ENCODE data around the gene CD276.

Gene CD276

DNA sequence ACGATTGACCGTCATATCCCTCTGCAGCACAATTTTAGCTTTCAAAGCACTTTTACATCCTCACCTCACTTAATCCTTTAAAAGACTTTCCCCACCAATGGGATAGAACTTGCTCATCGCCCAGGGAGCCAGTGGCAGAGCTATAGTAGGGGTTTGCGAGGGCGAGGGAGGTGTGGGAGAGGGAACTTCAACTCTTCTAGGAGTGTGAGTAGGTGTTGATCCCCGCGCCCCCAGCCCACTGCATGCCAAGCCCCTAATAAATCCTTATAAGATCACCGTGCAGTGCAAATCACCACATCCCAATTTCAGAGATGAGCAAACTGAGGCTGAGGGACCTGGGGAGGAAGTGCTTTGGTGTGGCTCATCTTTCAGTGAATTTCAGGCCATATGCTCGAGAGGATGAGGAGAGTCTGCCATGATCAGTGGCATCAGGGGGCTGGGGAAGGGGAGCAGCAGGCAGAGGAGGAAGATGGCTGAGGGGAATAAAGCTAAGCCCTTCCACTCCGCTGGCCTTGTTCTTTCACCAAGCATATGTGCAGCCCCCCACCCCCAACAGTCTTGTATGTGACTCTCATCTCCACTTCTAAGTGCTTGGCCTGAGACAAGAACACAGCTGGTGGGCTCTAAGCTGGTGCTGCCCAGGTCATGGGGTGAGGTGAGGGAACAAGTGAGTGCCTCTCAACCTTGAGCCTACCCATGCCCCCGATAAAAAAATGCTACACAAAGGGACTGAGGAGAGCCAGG, 63.8 kb downstream of the CD276 start:
- no peak for DNase-seq (ENCODE audit: low read depth, low spot score)

- no peak for DNase-seq (ENCODE audit: low read depth, low spot score)
These were observed 64.5 kb downstream of the CD276 start for GRCh38 chr15:73748730-73749129.

DNA sequence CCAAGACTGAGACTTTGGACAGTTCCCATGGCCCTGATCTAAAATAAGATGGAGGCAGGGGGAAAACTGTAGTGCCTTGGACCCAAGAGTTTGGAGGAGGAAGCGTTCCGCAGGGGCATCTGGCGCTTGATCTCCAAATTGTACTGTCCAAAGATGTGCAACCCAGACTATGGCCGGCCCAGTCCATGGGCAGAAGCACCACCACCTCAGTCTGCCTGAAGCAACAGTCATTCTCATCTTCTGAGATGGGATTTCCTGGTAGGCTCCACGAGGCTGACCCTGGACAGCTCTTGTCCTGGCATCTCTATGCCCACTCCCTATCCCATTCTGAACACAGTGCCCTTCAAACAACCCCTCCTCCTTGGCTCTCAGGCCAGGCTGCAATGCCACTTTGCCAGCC, 65.3 kb downstream of the CD276 start:
- no peak for DNase-seq (ENCODE audit: low read depth, low spot score)

- no peak for DNase-seq (ENCODE audit: low read depth, low spot score)
These were observed 65.8 kb downstream of the CD276 start for GRCh38 chr15:73749971-73750370.

DNA sequence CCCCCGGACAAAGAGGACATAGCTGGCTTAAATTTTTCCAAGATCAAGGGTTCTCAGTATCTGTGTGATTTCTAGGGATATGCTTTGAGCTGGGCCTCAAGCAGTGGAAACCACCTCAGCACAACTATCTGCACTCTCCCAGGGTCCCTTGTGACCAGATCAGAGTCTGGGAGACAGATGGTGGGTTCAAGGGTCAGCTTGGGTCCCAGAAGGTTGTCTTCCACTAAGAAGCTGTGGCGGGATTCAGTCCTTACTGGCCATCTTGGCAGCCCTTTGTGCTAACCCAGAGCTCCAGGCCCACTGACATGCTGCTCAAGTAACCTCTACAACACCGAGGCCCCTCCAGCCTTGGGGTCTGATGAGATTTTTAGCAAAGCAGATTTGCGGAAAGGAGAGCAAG, 66.3 kb downstream of the CD276 start:
- DNase-seq (ENCODE audit: low read depth, low spot score), result no peak

GRCh38 chr15:73750951-73751350, 66.8 kb downstream of the CD276 start:
- no peak for DNase-seq (ENCODE audit: low read depth, low spot score)

- DNase-seq (ENCODE audit: low read depth, low spot score), result no peak
These were observed 67.3 kb downstream of the CD276 start for GRCh38 chr15:73751511-73751898.

DNA sequence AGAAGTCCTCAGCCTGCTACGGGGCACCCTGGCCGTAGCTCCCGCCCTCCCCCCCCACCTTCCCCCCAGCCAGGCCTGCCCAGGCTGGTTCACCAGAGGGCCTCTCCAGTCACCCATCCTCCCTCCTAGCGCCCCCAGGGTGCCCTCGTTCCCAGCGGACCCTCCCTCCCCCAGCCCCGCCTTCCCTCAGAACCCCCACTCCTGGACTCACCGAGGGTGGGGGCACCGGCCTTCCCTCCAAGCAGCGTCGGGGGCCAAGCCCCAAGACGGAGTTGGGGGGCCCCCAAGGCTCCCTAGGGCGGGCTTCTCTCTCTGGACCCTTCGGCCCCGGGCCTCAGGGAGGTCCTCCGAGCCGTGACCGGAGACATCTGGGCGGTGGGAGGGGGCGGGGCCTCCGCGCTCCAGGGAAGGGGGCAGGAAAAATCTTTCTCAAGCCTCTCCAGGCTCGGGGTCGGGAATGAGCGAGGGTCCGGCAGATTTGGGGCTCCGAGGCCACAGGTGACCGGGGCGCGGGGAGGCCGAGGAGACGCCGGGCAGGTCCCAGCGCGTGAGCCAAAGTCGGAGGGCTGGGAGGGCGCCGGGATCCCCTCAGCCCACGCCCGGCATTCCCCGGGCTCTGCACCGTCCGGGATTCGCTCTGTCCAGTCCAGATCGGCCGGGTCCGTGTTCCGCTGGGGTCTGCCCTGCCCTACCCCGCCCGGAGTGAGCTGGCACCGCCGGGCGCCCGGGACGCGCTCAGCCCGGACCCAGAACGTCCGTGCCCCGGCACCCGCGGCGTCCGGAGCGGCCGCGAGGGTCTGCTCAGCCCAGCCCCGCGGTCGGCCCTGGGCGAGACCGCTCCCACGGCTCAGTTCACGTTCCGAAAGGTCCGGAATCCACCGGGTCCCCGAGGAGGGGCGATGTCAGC, 68.0 kb downstream of the CD276 start:
- DNase-seq (ENCODE audit: low read depth, low spot score), result no peak

DNA sequence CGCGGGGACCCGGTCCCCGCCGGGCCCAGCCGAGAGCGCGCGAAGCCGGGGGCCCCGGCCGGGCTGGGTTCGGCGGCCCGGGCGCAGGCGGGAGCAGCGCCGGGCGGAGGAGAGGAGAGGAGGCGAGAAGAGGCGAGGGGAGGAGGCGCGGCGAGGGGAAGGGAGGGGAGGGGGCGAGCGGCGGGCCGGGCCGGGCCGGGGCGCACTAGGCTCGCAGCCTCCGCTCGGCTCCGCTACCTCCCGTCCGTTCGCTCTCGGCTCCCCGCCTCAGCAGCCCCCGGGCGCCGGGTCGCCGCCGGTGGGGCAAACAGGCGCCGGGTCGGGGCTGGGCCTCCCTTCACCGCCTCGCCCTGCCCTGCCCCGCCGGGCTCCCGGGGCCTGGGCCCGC, 68.6 kb downstream of the CD276 start:
- DNase-seq (ENCODE audit: low read depth, low spot score), result no peak

GRCh38 chr15:73753250-73754130, 69.3 kb downstream of the CD276 start, which contains the start of gene INSYN1:
Gene INSYN1 (minus strand): TSS chr15:73753351. CDS start chr15:73751130, 2,221 bp downstream.
- no peak for DNase-seq (ENCODE audit: low read depth, low spot score)

- no peak for DNase-seq (ENCODE audit: low read depth, low spot score)
These were observed 70.3 kb downstream of the CD276 start for GRCh38 chr15:73754461-73754860.

DNA sequence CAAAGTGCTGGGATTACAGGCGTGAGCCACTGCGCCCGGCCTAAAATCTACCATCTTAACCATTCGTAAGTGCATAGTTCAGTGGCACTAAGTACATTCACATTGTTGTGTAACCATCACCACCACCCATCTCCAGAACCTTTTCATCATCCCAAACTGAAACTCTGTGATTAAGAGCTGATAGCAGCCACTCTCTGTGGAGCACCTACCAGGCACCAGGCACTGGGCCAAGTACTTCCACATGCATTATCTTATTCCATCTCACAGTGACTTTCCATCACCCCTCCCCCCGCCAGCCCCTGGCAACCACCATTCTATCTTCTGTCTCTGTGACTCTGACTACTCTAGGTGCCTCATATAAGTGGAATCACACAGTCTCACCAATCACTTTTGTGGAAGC, 71.3 kb downstream of the CD276 start:
- DNase-seq (ENCODE audit: low read depth, low spot score), result no peak

DNA sequence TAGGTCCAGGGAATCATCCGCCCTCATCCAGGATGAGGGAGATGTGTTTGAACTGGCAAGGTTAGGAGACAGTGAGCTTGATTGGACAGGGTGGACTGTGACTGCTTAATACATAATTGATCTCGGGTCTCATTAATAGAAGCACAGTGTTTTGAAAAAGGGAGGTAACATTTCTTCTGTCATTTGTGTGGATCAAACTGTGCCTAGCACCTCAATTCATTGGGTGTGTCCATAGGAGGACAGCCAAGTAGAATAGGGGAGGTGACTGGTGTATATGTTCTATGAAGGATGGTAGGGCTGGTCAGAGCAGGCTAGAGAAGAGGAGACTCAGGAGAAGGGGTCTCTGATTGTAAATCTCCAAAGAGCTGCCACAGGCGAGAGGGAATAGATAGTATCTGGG, 71.8 kb downstream of the CD276 start:
- DNase-seq (ENCODE audit: low read depth, low spot score), result no peak

- DNase-seq (ENCODE audit: low read depth, low spot score), result no peak
These were observed 72.2 kb downstream of the CD276 start for GRCh38 chr15:73756390-73756789.

- no peak for DNase-seq (ENCODE audit: low read depth, low spot score)
These were observed 72.8 kb downstream of the CD276 start for GRCh38 chr15:73756947-73757513.

DNA sequence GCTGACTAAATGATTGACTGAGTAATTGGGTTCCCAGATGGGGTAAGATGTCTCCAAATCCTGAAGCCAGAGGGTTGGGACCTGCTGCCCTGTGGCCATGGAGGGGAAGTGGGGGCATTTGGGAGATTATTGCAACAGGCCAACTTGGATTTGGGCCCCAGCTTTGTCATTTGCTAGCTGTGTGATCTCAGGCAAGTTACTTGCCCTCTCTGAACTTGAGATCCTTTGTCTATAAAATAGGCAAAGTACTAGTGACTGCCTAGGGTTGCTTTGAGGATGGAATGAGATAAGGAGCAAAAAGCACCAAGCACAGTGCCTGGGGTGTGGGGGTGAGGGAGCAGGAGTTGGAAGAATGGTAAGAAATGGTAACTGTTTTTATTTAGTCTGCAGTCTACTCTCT, 73.4 kb downstream of the CD276 start:
- no peak for DNase-seq (ENCODE audit: low read depth, low spot score)

DNA sequence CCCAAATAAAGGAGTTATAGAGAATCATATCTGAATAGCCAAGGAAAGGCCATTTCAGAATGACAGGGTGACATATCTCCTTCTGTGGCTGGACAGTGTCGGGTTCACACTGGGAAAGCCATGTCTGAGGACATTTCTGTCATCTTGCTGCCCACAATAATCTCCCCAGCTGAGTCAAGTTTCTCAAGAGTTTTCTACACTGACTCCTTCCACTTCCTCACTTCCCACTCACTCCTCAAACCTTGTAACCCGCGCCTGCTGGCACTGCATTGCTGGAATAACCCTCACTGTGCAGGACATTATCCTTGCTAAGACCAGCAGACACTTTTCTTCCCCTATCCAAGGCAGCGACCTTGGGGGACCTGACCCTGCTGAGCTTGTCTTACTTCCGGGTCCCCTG, 74.3 kb downstream of the CD276 start:
- no peak for DNase-seq (ENCODE audit: low read depth, low spot score)

DNA sequence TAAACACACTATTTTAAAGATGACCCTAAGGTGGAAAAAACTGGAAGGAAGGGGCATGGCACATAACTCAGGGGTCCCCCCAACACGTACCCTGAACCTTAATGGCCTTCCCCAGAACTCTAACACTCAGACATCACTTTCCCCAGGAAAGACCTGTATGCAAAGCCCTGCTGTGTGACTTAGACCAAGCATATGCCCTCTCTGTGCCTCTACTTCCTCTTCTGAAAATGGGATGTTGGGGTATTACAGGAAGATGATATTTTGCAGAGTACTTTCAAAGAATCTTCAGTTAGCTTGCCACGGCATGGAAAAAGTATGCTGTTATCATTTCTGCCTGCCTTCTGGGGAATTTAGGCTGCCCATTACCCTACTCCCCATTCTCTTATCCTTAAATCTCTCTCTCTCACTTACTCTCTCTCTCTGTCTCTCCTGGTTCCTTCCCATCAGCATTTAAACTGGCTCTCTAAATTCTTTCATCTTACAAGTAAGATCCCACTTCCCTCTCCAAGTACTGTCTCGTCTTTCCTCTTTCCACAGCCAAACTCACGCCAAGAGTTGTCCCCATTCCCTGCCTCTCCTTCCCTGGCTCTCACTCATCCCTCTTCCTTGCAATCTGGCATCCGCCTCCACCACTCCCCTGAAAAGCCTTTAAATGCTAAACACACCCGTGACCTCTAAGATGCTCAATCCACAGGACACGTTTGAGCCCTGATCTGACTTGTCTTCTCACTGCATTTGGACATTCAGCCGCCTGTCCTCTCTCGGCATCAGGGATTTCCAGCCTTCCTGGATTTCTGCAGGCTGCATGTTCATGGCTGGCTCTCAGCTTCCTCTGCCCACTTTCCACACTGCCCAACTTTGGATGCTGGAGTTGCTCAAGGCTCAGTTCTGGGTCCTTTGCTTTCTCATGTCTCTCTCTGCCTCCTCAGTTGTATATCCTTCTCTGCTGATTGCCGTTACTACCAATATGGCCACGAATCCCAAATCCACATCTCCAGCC, 76.4 kb downstream of the CD276 start:
- no peak for DNase-seq (ENCODE audit: low read depth, low spot score)

GRCh38 chr15:73763931-73764330, 79.7 kb downstream of the CD276 start:
- no peak for DNase-seq (ENCODE audit: low read depth, low spot score)
